Measurements from ENCODE around the gene NT5E.
"Not testable (repeated sequence)": the region's sequence is repeated elsewhere in the genome, so short reads cannot be mapped to it uniquely, and the experiment has no call there.

NT5E gene

DNA sequence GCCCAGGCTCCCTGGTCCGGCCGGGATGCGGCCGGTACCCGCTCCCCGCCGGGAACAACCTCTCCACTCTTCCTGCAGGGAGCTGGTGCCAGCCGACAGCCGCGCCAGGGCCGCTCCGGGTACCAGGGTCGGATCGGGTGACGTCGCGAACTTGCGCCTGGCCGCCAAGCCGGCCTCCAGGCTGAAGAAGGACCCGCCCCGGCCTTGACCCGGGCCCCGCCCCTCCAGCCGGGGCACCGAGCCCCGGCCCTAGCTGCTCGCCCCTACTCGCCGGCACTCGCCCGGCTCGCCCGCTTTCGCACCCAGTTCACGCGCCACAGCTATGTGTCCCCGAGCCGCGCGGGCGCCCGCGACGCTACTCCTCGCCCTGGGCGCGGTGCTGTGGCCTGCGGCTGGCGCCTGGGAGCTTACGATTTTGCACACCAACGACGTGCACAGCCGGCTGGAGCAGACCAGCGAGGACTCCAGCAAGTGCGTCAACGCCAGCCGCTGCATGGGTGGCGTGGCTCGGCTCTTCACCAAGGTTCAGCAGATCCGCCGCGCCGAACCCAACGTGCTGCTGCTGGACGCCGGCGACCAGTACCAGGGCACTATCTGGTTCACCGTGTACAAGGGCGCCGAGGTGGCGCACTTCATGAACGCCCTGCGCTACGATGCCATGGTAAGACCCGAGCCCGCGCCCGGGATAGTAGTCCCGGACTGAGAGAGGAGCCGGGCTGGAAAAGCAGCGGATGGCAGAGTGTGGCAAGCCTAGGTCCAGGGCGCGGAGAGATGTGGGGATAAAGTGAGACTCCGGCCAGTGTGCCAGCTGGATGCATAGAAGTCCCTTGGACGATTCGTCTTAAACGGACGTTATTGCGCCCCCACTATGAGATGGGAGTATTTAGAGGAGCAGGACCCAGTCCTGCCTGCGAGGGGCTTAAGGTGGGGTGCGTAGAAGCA, at the start of gene NT5E:
Gene NT5E (plus strand): TSS at position 266 of the 942 bp plus-strand sequence. CDS start 57 bp downstream, at position 323.
- DNase-seq = no peak

DNA sequence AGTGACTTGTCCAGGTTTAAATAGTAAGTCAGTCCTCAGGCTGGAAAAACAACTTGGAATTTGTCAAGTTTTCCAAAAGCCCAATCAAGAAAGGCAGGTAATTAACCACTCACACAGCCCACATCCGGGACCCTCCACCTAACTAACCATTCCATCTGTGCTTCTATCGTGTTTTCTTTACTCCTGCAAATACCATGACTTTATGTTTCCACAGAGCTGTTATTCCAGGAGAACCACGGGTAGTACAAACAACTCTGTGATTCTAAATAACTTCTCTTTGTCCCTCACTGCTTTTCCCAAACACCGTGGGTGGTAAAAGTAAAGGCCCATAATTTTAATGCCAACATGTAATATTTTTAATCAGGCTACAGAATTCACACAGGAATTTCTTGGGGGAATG, 49.6 kb upstream of the NT5E start:
- no peak for DNase-seq

DNA sequence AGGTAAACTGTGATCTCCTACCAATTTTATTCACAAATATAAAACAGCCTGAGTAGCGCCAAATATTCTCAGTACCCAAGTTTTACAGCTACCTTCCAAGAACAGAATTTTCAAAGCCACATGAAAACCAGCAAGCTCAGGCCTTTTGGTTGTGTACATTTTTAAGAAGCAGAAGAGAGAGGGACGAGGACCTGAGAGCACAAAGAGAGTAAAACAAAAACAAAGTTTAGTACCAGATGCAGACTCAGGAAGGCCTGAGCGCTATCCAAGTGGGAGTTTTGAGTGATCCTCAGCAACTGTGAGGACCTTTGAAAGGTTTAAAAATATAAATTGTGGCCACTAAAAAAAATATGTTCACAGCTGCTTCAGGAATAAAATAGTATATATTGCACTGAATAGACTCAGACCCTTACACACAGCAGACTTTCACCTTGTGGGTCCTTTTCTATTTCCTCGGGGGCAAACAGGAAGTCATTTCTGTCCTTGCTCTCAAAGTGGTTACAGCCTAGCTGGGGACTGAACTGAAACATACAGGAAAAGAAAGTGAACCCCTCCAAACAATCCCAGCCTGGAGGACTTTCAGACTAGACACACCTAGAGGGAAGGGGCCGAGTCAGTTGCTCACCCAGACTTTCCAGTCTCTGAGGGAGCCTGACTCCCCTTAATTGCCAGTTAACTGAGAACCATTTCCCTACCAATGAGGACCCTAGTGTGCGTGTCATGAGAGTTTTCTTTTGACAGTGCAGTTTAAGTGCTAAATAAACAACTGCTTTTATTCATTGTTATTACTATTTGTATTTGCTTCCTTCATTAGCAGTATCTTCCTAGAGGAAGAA, 48.5 kb upstream of the NT5E start:
- DNase-seq = no peak

DNA sequence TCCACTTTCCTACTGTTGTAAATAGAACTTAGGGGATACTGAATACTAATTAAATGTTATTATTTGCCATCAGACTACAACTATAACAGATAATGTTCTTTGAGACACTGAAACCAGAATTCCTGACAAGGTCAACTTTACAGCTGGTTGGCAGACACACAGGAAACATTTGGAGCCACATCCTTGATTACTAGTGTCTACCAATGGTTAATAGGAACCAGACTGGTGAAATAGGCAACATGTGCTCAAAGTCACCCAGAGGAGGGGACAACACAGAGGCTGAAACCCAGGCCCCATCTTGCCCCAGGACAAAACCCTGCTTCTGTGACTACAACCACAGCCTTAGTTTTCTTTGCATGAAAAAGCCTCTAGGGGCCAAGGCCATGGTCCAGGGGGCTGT, 47.8 kb upstream of the NT5E start:
- no peak for DNase-seq

DNA sequence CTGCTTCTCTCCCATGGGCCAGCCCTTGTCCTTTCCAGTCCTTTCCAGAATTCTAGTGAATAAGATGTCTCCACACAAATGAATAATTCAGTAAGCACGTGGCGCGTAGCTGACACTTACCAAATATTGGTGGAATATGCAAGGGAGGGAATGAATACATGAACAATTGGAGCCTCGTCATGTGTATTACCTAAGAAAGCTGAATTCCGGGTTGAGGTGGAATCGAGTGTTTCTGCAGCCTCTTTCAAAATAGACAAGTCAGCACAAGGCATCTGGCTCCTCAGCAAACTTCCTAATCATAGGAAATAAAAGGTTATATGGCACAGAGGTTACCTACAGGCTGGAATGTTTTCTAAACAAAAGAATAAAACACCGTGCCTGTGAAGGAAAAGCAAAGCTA, 47.0 kb upstream of the NT5E start:
- DNase-seq = no peak

DNA sequence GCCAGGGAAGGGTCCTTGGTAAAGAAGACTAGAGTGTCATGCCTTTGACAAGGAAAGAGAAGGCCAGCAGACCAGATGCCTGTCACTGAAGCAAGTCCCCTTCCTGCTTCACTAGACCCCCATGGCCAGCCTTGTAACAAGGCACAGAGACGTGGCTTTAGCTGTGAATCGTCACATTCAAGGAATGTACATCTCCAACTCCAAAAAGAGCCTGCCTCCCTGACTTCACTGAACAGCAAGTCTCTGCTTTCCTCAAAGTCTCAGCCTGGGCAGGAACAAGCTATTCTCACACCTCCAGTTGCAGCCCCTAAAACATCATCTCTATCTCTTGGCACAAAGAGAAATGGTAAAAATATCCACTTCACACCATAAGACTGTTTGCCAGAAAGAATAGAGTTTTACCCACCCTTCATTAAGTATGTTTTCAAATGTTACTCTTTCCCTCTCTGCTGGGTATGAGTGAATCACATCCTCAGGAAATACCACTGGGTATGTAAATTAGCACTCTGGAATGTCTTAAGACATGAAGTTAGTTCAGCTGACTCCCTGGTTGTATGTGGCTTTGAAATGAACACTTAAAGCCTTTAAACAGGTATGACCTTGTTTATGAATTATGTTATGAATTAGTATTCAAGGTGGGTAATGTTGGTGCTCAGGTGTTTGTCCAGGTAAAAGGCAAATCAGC, 46.4 kb upstream of the NT5E start:
- DNase-seq = no peak

DNA sequence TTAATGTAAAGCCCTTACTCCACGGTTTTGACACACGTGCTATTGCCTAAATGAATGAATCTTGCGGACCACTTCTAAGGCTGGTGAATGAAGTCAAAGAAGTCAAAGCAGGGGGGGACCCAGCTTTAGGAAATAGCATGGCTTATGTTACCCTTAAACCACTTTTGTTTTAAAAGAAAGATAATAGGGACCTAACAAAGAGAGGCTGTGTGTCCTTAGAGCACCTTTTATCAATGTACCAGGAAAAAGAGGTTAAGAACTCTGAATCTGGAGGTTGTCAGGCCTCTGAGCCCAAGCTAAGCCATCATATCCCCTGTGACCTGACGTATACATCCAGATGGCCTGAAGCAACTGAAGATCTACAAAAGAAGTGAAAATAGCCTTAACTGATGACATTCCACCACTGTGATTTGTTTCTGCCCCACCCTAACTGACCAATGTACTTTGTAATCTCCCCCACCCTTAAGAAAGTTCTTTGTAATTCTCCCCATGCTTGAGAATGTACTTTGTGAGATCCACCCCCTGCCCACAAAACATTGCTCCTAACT, 45.8 kb upstream of the NT5E start:
- not testable (repeated sequence) for DNase-seq

DNA sequence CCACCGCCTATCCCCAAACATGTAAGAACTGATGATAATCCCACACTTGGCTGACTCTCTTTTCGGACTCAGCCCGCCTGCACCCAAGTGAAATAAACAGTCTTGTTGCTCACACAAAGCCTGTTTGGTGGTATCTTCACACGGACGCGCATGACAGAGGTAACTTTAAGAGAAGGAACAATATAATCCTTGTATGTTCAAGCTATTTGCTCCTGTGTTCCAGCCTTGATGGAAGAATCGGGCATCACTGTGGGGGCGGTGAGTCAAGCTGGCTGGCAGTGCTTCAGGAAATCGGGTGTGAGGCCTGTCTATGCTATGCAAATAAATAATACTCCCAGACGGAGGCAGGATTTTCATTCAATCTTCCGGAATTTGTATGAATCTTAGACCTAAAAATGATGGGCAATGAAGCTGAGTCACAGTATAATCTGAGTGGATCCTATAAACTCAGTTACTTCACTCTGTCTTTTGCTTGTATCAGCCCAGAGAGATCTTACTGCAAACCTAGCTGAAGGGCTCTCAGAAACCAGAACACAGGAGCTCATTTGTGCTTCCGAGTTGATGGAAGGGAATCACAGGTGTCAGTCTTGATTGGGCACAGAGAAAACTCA, 45.2 kb upstream of the NT5E start:
- DNase-seq = no peak

DNA sequence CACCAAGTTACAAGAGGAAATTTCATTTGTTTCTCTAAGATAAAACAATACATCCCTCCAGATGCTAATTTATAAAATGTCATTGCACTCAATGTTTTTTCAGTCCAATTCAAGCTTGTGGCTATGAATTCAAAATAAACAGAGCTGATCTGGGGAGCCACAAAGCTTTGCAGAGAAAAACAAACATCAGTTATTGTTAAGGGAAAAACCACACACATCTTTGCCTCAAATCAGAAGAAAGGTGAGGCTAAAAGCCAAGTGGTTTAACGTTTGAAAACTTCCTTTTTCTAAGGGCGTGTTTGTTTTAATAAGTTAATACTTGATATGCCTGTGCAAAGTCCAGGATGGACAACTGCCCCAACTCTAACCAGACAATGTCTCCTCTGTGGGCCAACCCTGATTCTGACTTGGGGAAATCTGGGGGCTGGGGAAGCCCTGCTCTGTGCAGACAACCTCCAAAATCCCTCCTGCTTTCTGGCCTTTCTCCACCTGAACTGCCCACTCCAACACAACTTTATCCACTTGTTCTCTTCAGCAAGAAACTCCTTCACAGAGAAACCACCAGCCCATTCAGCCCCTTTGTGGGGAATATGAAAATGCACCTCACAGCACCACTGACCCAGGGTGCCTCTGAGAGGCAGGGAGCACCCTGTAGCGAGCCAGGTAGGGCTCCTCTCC, 44.6 kb upstream of the NT5E start:
- DNase-seq = no peak

DNA sequence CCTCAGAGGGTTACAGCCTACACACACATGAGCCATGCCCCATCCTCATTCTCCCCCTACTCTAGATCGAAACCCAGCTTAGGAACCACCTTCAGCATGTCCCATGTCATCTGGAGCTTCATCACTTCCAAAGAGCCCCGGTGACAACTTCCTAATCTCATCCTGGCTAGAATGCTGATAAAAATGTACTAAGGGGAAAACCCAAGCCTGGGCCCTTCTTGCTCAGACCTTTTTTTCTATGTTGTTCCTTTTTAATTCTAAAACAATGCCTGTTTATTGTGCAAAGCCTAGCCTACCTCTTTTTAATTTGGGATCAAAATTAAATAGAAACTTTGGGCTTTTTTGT, 44.1 kb upstream of the NT5E start:
- no peak for DNase-seq

DNA sequence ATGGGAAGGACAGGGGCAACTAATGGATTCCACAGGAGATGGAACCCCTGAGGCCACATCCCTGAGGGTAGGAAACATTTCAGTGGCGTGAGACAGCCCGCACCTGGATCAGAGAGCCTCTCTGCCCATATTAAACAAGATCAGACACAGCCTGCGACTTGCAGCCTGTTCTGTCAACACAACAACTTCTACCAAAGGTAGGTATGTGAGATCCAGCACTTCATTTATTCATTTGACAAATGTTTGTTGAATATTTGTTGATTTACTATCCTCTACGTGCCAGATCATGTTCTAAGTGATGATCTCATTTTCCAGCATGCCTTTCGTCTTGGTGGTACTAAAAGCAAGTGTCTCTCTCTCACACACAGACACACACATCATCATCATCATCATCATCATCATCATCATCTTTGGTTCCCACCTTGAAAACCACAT, 43.2 kb upstream of the NT5E start:
- DNase-seq = no peak

DNA sequence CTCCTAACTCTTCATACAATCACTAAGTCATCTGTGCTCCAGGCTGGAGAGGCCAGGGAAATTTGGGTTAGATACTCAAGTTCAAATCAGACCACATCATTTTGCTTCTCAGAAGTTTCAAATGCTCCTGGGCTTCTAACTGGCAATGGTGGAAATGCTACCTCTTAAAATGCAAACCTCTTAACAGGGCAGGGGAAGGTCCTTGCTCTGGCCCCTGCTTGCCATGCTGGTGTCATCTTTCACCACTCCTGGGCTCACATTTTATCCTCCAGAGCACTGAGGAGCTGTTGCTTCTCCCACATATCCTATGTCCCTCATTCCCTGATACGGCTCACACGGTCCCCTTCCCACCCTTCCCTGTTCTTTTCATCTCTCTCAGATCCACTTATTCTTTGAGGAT, 41.8 kb upstream of the NT5E start:
- DNase-seq = no peak

DNA sequence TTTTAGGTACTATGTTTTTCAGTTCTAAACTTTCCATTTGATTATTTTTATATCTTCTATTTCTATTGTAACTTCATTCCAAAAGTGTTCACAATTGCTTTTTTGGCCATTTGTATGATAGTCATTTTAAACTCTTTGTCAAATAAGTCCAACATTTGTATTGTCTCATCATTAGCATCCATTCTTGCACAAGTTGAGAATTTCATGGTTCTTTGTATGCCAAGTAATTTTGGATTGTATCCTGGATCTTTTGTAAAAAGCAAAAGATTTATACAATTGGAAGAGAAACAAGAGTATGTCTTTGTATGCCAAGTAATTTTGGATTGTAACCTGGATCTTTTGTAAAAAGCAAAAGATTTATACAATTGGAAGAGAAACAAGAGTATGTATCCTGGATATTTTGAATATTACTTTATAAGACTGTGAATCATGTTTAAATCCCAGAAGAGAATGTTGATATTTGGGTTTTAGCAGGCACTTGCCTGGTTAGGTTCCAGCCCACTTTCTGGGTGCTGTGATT, 36.9 kb upstream of the NT5E start:
- DNase-seq = no peak

DNA sequence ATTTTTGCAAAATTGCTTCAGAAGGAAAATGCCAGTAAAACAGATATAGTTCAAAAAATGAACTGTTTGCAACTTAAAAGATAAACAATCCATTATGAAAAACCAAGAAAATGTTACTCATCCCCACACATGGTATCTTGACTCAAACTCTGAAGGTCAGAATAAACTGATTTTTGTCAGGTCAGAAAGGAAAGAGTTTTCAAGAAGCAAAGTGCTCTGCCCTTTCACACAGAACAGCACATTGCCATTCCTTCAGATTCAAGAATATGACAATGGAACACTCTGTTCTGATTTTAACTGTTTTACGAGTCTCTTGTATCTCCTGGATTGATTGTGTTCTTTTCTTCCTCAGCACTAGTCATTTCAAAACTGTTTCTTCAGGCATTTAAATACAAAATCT, 33.8 kb upstream of the NT5E start:
- no peak for DNase-seq

DNA sequence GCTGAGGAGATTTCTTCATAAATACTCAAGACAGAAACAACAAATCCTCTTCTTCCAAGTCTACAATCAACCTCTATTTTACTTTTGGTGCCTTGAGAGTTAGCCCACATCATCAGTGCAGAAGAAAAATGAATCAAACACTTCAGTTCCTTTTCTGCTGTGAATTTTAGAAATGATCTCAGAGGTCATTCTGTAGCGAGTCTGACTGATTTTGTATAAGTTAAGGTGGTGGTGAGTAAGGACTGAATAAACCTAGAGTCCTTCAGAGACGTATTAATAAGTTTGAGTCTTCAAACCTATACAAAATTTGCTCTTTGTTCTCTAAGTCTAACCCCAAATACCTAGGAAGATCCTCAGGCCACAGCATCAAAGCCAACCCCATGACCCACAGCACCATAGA, 33.1 kb upstream of the NT5E start:
- DNase-seq = no peak

DNA sequence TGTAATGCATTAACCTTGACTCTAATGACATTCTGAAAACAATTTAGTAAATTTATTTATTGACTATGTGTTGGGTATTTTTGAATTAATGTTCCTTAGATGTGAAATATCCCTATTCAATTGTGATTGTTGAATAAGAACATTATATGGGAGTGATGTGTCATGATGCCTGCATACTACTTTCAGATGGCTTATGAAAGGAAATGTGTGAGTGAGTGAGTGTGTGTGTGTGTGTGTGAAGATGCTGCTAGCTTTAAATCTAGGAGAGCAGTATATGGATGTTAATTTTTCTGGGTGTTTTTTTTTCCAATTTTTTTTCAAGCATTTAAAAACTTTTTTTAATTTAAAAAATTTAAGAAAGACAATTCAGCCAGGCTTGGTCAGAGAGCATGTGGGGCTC, 32.5 kb upstream of the NT5E start:
- no peak for DNase-seq

DNA sequence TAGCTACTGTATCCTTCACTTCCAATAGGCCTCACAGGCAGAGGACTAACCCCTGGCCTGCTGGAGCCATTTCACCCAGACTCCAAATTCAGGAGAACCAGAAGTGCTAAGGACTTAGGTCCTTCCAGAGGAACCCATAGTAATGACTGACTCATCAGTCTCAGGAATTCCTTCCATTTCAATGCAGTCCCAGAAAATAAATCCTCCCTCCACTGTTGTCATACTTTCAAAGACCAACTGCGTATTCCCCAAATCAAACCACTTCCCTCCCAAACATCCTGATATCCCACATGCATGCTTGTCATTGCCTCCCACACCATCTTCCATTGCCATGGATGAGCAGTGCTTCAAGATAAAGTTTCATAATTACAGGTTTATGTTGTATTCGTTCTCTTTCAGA, 31.8 kb upstream of the NT5E start:
- no peak for DNase-seq

DNA sequence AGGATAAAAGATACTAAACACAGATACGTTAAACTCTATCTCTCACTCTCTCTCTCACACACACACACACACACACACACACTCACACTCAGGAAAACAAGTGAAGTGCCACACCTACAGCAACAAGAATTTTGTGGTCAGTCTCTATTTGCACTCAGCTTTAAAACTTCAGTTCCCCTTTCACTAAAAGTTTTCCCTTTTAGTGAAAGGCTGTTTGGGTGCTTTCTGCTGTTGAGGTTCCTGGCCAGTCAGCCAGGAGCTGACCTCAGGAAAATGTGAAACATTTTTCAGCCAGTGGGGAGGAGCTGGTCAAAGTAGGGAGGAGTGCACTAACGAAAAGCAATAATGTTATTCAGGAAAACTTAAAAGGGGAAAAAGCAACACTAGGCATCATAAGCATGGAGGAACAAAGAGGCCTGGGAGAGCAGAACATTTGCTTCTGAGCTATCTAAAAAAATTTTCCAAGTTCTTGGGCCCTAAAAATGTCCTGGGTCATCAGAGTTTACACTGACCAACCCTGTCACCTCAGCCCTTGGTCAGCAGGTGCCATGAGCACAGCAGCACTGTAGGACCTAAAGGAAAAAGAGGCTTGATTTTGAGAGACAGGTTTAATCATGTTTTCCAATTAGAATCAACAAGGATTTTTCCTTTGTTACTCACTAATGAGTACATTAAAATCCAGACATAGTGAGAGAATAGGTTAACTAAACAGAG, 30.7 kb upstream of the NT5E start:
- no peak for DNase-seq

DNA sequence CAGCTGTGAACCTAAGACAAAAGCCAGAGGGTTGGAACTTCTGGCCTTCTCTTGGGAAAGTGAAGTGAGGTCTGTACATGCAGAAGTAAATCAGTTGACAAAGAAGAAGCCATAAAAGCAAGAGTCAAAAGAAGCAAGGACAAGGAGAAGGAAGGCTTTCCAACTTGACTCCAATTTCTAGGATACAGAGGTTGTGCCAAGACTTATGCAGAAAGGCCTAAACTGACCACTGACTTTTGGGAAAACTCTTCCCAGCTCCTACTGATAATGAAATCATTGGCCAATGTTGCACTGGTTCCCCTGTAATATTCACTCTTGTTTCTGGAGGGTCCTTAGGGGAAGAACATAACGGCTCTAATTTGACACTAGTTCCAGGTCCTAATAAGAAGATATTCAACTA, 29.3 kb upstream of the NT5E start:
- DNase-seq = no peak

DNA sequence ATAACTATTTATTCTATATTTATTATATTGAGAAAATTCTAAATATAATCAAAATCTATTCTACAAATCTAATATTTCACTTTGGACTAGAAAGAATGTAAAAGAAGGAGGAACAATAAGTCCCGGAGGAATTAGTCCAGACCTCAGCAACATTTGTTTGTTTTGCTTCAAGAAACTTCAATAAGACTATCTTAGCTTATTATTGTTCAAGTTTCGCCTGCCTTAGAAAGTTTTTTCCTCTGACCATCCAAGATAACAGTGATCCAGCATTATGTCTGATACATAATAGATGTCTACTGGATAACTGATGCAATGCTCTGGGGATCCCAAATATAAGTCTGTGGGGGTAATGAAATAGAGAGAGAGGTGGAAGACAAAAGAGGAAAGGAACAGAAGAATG, 28.7 kb upstream of the NT5E start:
- no peak for DNase-seq

DNA sequence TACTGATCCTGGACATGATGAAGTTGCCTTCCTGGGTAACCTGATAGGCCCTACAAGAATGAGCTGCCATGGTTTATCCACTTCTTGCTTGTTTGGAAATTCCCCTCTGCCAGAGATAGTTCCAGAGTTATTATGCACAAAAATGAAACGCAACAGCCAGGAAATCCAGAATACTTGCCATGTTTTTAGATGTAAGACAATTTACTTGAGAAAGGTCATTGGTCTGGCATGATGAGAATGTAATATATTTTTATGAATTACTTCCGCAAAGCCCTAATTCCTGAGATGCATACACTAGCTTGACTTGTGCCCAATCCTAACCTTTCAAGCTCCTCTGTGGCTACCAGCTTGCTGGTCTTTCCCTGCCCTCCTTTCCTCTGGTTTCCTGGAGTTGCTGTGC, 27.9 kb upstream of the NT5E start:
- no peak for DNase-seq
